ENCODE data around the gene TCTN1. TPM values are rescaled to one million over a fixed set of nuclear protein-coding genes. Genes with fewer than 3 reads are reported as not detected.

The TCTN1 gene
- total RNA-seq, 1 donor from 2014 or later = 31.4 TPM

DNA sequence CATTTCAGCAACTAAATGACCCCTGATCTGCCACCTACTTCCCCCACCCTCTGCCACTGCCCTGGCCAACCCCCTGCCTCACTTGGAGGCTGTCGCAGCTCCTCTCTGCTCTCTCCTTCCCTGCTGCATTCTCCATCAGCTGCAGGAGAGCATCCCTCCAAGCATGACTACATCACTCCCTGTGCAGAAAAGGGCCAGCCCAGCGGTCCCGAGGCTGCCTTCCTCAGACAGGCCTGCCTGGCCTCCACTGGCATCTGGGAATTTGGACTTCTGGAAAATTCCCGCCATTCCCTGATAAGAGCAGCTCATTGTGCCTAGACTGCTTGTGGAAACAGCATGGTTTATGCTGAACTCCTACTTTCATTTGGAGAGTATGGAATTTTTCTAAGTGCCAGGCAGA lies 62.2 kb downstream of the TCTN1 start:
- Histone ChIP-seq H3K36me3 (no peaks in the 10 kb centered on the region), H3K27ac (no peak overlapping the region), H3K4me3 (no peak overlapping the region), H3K9me3 (no peaks in the 10 kb centered on the region), H3K27me3 (no peaks in the 10 kb centered on the region), H3K4me1 (no peaks in the 10 kb centered on the region)
- intact Hi-C loops (cut with DNase I) = no loop called here
- no peak for DNase-seq (ENCODE audit: extremely low spot score in 2 of 2)
- TF ChIP-seq POLR2AphosphoS5 (IDR thresholded peaks at IDR 0.05; ENCODE audit: insufficient read depth in 1 of 2, low read depth in 1 of 2) (no peak), POLR2A (IDR thresholded peaks at IDR 0.05) (no peak)
- TF ChIP-seq, protein P1, sequence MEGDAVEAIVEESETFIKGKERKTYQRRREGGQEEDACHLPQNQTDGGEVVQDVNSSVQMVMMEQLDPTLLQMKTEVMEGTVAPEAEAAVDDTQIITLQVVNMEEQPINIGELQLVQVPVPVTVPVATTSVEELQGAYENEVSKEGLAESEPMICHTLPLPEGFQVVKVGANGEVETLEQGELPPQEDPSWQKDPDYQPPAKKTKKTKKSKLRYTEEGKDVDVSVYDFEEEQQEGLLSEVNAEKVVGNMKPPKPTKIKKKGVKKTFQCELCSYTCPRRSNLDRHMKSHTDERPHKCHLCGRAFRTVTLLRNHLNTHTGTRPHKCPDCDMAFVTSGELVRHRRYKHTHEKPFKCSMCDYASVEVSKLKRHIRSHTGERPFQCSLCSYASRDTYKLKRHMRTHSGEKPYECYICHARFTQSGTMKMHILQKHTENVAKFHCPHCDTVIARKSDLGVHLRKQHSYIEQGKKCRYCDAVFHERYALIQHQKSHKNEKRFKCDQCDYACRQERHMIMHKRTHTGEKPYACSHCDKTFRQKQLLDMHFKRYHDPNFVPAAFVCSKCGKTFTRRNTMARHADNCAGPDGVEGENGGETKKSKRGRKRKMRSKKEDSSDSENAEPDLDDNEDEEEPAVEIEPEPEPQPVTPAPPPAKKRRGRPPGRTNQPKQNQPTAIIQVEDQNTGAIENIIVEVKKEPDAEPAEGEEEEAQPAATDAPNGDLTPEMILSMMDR (IDR thresholded peaks at IDR 0.05) = no peak

- no peak overlapping the region for H3K4me3 ChIP-seq
Observed at GRCh38 chr12:110677206-110677911, 63.4 kb downstream of the TCTN1 start.

GRCh38 chr12:110677982-110678381 lies 64.1 kb downstream of the TCTN1 start:
- Histone ChIP-seq H3K4me1 (no peaks in the 10 kb centered on the region), H3K4me3 (no peak overlapping the region), H3K27me3 (no peaks in the 10 kb centered on the region), H3K27ac (no peak overlapping the region), H3K36me3 (no peaks in the 10 kb centered on the region), H3K9me3 (no peaks in the 10 kb centered on the region)
- TF ChIP-seq POLR2A (IDR thresholded peaks at IDR 0.05) (no peak), POLR2AphosphoS5 (IDR thresholded peaks at IDR 0.05; ENCODE audit: insufficient read depth in 1 of 2, low read depth in 1 of 2) (no peak)
- TF ChIP-seq, protein P1 (IDR thresholded peaks at IDR 0.05) = no peak
- intact Hi-C loops (cut with DNase I) = no loop called here
- DNase-seq (ENCODE audit: extremely low spot score in 2 of 2) = no peak

More at GRCh38 chr12:110677206-110677911, 63.4 kb downstream of the TCTN1 start:
- DNase-seq (ENCODE audit: extremely low spot score in 2 of 2) = no peak
- H3K4me1 ChIP-seq = no peaks in the 10 kb centered on the region
- H3K27ac ChIP-seq = no peak overlapping the region
- TF ChIP-seq POLR2AphosphoS5 (IDR thresholded peaks at IDR 0.05; ENCODE audit: insufficient read depth in 1 of 2, low read depth in 1 of 2) (no peak), POLR2A (IDR thresholded peaks at IDR 0.05) (no peak)
- TF ChIP-seq, protein P1 (IDR thresholded peaks at IDR 0.05) = no peak
- no peaks in the 10 kb centered on the region for H3K9me3 ChIP-seq
- intact Hi-C loops (cut with DNase I) = no loop called here
- no peaks in the 10 kb centered on the region for H3K27me3 ChIP-seq
- H3K36me3 ChIP-seq = no peaks in the 10 kb centered on the region

DNA sequence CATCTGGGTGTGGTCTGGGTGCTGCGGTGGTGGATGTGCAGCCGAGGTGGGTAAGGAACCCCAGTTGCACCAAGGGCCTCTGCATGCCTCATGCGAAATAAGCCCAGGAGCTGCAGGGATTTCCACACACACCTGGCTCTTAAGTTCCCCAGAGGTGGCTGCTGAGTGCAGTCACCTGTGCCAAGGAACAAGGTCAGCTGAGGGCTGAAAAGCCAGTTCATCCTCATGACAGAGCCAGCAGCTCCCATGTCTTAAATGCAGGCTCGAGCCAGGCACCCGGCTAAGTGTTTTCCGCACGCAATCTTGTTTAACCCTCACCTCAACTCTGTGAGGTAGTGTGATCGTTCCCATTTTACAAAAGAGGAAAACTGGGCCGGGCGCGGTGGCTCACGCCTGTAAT lies 65.3 kb downstream of the TCTN1 start:
- no peaks in the 10 kb centered on the region for H3K4me1 ChIP-seq
- no peak overlapping the region for H3K27ac ChIP-seq
- H3K27me3 ChIP-seq = no peaks in the 10 kb centered on the region
- intact Hi-C loops (cut with DNase I) = no loop called here
- H3K36me3 ChIP-seq = no peaks in the 10 kb centered on the region
- DNase-seq (ENCODE audit: extremely low spot score in 2 of 2) = no peak
- H3K9me3 ChIP-seq = no peaks in the 10 kb centered on the region
- no peak overlapping the region for H3K4me3 ChIP-seq
- TF ChIP-seq, protein P1 (IDR thresholded peaks at IDR 0.05) = no peak
- no peak for TF ChIP-seq POLR2A (IDR thresholded peaks at IDR 0.05)
- no peak for TF ChIP-seq POLR2AphosphoS5 (IDR thresholded peaks at IDR 0.05; ENCODE audit: insufficient read depth in 1 of 2, low read depth in 1 of 2)

GRCh38 chr12:110680032-110680431 lies 66.1 kb downstream of the TCTN1 start:
- no peak overlapping the region for H3K4me3 ChIP-seq
- no peaks in the 10 kb centered on the region for H3K27me3 ChIP-seq
- no peaks in the 10 kb centered on the region for H3K4me1 ChIP-seq
- no peaks in the 10 kb centered on the region for H3K36me3 ChIP-seq
- no peak for TF ChIP-seq POLR2A (IDR thresholded peaks at IDR 0.05)
- TF ChIP-seq, protein P1 (IDR thresholded peaks at IDR 0.05) = no peak
- no peak for TF ChIP-seq POLR2AphosphoS5 (IDR thresholded peaks at IDR 0.05; ENCODE audit: insufficient read depth in 1 of 2, low read depth in 1 of 2)
- no peak for DNase-seq (ENCODE audit: extremely low spot score in 2 of 2)
- no peak overlapping the region for H3K27ac ChIP-seq
- H3K9me3 ChIP-seq = no peaks in the 10 kb centered on the region
- intact Hi-C loops (cut with DNase I) = no loop called here

Data from vagina (tissue), 2 donors.